ENCODE results near the gene DNAAF1. TPM values are rescaled to one million over a fixed set of nuclear protein-coding genes. Genes with fewer than 3 reads are reported as not detected.
A peak's percentile ranks its signal among the peaks of the same experiment; 100 is the strongest.

DNAAF1 gene
- total and polyA plus RNA-seq, 2 experiments from 2014 or later: 0.42 TPM

DNA sequence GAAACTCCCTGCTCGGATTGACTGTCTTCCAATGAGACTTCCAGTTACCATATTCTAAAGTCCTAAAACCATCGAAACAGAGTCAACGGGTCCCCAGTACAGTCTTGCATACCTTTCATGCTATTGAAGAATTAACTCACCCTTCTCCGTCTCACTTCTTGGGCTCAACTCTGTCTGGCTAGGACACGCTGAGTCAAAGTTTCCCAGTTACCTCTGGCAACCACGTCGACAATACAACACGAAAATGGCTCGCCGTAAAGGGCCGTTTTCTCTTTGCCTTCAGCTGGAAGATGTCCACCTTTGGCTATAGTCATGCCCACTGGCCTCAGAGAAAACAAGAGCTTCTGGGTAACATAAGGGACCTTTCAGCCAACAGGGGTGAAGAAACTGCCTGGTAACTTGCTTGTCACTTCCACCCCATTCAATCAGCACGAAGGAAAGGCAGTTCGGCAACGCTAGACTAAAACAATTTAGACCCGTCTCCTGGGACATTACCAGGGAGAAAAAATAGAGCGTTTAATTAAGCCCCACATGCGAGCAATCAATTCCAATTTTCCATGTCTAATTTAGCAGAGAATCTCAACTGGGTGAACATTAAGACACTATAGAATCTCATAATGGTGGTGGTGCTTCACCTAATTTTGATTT lies 73.2 kb downstream of the DNAAF1 start:
- no peaks in the 10 kb centered on the region; the same call in 2 of the 3 replicates for H3K9me3 Mint-ChIP-seq
- H3K4me1 ChIP-seq (ENCODE audit: insufficient read depth): no peaks in the 10 kb centered on the region
- peaks cover 18% of the 10 kb centered on the region for H3K27me3 Mint-ChIP-seq (ENCODE audit: insufficient read depth, low read depth, poor library complexity)
- peaks cover 11% of the 10 kb centered on the region for H3K4me1 Mint-ChIP-seq
- H3K36me3 Mint-ChIP-seq (ENCODE audit: low read depth): no peaks in the 10 kb centered on the region
- H4K20me1 ChIP-seq (replicated peaks; ENCODE audit: insufficient read depth): no peaks in the 10 kb centered on the region
- H3K79me2 ChIP-seq (replicated peaks; ENCODE audit: insufficient read depth): no peaks in the 10 kb centered on the region
- H3K27ac Mint-ChIP-seq: no peak overlapping the region
- ATAC-seq: no peak
- no peak overlapping the region for H3K4me3 ChIP-seq
- no peak for DNase-seq (ENCODE audit: low spot score)
- no peak overlapping the region; the same call in 1 of the 2 replicates for H2AFZ ChIP-seq
- no peaks in the 10 kb centered on the region for H3K36me3 ChIP-seq (ENCODE audit: insufficient read depth)
- no peaks in the 10 kb centered on the region for H3K9me2 ChIP-seq (ENCODE audit: insufficient read depth)
- H3F3A ChIP-seq (replicated peaks; ENCODE audit: low read depth): no peaks in the 10 kb centered on the region
- no peak for TF ChIP-seq CREB1 (CRISPR knock-in tag; IDR thresholded peaks at IDR 0.05; ENCODE audit: low read depth)
- TF ChIP-seq, protein P1, sequence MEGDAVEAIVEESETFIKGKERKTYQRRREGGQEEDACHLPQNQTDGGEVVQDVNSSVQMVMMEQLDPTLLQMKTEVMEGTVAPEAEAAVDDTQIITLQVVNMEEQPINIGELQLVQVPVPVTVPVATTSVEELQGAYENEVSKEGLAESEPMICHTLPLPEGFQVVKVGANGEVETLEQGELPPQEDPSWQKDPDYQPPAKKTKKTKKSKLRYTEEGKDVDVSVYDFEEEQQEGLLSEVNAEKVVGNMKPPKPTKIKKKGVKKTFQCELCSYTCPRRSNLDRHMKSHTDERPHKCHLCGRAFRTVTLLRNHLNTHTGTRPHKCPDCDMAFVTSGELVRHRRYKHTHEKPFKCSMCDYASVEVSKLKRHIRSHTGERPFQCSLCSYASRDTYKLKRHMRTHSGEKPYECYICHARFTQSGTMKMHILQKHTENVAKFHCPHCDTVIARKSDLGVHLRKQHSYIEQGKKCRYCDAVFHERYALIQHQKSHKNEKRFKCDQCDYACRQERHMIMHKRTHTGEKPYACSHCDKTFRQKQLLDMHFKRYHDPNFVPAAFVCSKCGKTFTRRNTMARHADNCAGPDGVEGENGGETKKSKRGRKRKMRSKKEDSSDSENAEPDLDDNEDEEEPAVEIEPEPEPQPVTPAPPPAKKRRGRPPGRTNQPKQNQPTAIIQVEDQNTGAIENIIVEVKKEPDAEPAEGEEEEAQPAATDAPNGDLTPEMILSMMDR (conservative IDR thresholded peaks at IDR 0.05; ENCODE audit: low read depth in 2 of 2): no peak
- no peak overlapping the region for H3K4me3 Mint-ChIP-seq
- no peak overlapping the region for H3K27ac ChIP-seq (ENCODE audit: low read depth)
- H3K4me2 ChIP-seq: no peak overlapping the region
- H3K27me3 ChIP-seq (ENCODE audit: insufficient read depth): no peaks in the 10 kb centered on the region

DNA sequence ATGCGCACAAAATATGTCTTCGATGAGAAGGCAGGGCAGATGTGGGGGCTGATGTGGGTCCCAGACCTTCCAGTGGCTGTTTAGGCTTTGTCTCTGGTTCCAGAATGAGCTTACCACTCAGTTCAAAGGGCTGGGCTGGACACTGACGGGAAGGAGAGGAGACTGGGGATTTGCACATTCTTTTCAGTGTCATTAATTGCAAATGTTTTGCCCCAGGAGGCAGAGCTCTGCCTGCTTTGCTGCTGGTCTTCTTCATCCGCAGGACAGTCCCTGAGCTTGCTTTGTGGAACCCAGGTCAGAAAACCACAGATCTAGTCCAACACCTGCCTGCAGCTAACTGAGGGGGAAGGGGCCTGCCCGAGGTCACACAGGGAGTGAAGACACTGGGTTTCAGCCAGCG lies 73.8 kb downstream of the DNAAF1 start:
- no peak overlapping the region for H3K27ac Mint-ChIP-seq
- H4K20me1 ChIP-seq (replicated peaks; ENCODE audit: insufficient read depth): no peaks in the 10 kb centered on the region
- no peaks in the 10 kb centered on the region for H3K36me3 ChIP-seq (ENCODE audit: insufficient read depth)
- H3K9me2 ChIP-seq (ENCODE audit: insufficient read depth): no peaks in the 10 kb centered on the region
- no peak overlapping the region for H3K27ac ChIP-seq (ENCODE audit: low read depth)
- no peaks in the 10 kb centered on the region; the same call in 2 of the 3 replicates for H3K9me3 Mint-ChIP-seq
- no peak overlapping the region for H3K4me3 ChIP-seq
- no peak overlapping the region for H3K4me3 Mint-ChIP-seq
- H3K27me3 ChIP-seq (ENCODE audit: insufficient read depth): no peaks in the 10 kb centered on the region
- no peaks in the 10 kb centered on the region for H3K4me1 ChIP-seq (ENCODE audit: insufficient read depth)
- no peaks in the 10 kb centered on the region for H3F3A ChIP-seq (replicated peaks; ENCODE audit: low read depth)
- H3K27me3 Mint-ChIP-seq (ENCODE audit: insufficient read depth, low read depth, poor library complexity): peaks cover 18% of the 10 kb centered on the region
- no peak overlapping the region for H3K4me2 ChIP-seq
- ATAC-seq (peak; percentile 48), DNase-seq (ENCODE audit: low spot score) (no peak)
- H3K79me2 ChIP-seq (replicated peaks; ENCODE audit: insufficient read depth): no peaks in the 10 kb centered on the region
- H2AFZ ChIP-seq: 0 out of 2 replicates have a peak overlapping the region, but pooled peaks have one; percentile 32
- H3K36me3 Mint-ChIP-seq (ENCODE audit: low read depth): no peaks in the 10 kb centered on the region
- peaks cover 11% of the 10 kb centered on the region for H3K4me1 Mint-ChIP-seq
- TF ChIP-seq EZH2 (IDR thresholded peaks at IDR 0.05; ENCODE audit: low read depth, unreplicated experiment) (no peak), ZNF462 (CRISPR knock-in tag; IDR thresholded peaks at IDR 0.05) (peak; percentile 44; the same call in 1 of the 2 replicates), NANOG (IDR thresholded peaks at IDR 0.05; ENCODE audit: borderline replicate concordance) (no peak)
